RWPE1 (cell line): Measurements from ENCODE around the gene PLIN4.

ENCODE experiments used
- CTCF ChIA-PET: fragments of 350-600 bp; sonication (Branson Sonifier 250); formaldehyde crosslinking; extraction: SDS; loops from one replicate; lab custom pipeline; 2021; lab: Yijun Ruan, JAX
- POLR2A ChIA-PET: fragments of 400-600 bp; formaldehyde crosslinking; extraction: SDS; loops from one replicate; lab custom pipeline; 2020; ENCODE audit warnings: antibody characterized with exemption; ENCODE audit not compliant: low non-redundant PET; lab: Yijun Ruan, JAX
- DNase-seq: peaks from one replicate; pipeline ENCODE4 v3.0.0; 2012; ENCODE audit warnings: low spot score
- H3K27ac ChIP-seq: fragments of 450-650 bp; 2 replicates; pipeline ENCODE4 v1.5.1; 2017
- TF ChIP-seq, protein P1 (sequence below): fragments of 450-650 bp; conservative IDR thresholded peaks from 2 replicates; pipeline ENCODE4 v1.5.1; 2017; ENCODE audit warnings: low read depth, mild to moderate bottlenecking

The PLIN4 gene

DNA sequence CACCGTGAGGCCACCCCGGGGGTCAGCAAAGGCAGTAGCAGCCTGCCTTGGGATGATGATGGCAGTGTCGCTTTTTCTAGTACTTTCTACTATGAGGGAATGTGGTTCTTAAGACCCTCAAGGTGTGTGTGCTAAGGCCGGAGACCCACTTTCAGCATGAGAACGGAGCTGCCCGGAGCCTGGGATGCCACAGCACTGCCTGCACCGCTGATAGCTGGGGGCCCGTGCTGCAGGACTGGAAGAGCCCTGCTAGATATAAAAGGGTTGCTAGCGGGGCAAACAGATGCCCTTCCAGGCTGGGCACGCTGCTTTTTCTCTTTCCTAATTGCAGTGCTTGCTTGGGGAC lies 14.5 kb downstream of the PLIN4 start:
- DNase-seq, result no peak
- CTCF ChIA-PET, result interaction anchor here (1.0 to 1.1 kb wide), 2 partner anchors 8 to 26 kb away, joined by 3 to 4 read pairs; no protein-coding TSS in a partner anchor
- peak overlapping the region; percentile 40 for H3K27ac ChIP-seq
- TF ChIP-seq, protein P1, sequence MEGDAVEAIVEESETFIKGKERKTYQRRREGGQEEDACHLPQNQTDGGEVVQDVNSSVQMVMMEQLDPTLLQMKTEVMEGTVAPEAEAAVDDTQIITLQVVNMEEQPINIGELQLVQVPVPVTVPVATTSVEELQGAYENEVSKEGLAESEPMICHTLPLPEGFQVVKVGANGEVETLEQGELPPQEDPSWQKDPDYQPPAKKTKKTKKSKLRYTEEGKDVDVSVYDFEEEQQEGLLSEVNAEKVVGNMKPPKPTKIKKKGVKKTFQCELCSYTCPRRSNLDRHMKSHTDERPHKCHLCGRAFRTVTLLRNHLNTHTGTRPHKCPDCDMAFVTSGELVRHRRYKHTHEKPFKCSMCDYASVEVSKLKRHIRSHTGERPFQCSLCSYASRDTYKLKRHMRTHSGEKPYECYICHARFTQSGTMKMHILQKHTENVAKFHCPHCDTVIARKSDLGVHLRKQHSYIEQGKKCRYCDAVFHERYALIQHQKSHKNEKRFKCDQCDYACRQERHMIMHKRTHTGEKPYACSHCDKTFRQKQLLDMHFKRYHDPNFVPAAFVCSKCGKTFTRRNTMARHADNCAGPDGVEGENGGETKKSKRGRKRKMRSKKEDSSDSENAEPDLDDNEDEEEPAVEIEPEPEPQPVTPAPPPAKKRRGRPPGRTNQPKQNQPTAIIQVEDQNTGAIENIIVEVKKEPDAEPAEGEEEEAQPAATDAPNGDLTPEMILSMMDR, result no peak
- POLR2A ChIA-PET, result no interaction called here

DNA sequence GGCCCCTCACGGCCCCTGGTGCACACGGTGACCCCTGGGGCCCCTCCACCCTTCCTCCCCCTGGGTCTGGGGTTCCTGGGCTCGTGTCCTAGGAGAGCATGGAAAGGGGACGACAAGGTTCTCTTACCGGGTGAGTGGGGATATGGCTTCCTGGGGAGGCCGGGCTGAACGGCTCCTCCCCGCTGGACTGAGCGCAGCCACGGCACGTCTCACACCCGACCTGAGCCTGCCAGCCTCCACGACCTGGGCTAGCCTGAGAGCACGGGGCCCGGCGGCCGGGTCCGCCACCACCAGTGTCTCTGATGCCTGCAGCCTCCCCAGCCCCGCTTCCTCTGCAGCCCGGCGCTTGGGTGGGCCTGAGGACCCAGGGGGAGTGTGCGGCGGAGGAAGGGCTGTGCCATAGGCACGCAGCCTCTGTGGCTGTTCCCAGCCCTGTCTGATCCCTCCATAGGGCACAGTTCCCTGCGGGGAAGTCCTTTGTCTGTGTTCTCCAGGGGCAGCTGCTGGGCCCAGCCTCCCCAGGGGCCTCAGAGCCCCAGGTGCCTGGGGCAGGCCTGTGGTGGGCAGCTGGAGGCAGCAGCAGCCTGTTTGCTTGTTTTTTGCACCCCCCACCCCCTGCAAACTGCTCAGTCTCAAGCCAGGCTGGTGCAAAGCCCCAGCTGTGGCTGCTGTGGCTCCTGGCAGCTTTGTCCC lies 15.0 kb downstream of the PLIN4 start:
- no peak for DNase-seq
- TF ChIP-seq, protein P1, result no peak
- ChIA-PET CTCF (interaction anchor here (0.6 to 1.1 kb wide), 3 partner anchors 8 to 60 kb away, joined by 3 to 4 read pairs (median 3); no protein-coding TSS in a partner anchor), POLR2A (no interaction called here)
- H3K27ac ChIP-seq, result peak overlapping the region; percentile 40

DNA sequence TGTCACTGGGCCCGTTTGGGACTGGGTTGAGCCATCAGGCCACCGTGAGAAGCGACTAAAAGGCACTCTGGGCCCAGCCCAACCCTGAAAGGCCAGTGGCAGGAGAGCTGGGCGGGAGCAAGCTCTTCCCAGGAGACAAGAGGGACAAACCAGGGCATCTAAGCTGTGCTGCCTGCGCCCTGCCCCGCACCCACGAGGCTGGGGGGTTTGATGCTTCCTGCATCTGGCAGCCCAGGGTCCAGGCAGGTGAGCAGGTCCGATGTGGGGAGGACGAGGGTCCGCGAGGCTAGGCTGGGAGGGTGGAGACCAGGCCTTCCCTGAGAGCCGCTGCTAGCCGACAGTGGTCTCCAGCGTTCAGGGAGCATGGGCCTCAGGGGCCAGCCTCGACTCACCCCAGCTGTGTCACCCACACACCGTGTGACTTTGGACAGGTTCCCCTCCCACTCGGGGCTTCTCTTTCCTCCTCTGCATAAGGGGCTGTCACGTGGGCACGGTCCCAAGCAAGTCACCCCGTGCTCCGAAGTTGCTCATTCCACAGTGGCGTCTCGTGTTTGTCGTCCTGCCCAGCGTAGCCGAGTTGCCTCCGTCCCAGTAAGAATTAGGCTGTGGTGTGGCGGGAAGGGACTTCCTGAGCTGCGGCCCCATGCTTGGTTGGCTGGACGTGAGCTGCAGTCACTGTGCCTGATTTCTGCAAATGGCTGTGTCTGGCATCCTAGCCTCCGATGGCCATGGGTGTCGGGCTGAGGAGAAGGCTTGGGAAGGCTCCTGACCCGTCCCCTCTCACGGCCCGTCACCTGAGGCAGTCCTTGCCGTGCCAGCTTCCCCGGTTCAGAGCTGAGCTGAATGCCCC lies 15.8 kb downstream of the PLIN4 start:
- TF ChIP-seq, protein P1, result no peak
- ChIA-PET POLR2A (interaction anchor here (1.0 kb wide), 1 partner anchor 31 kb away, joined by 3 read pairs; no protein-coding TSS in a partner anchor), CTCF (interaction anchor here (0.6 kb wide), 1 partner anchor 59 kb away, joined by 3 read pairs; no protein-coding TSS in a partner anchor)
- no peak for DNase-seq
- peak overlapping the region; percentile 40 for H3K27ac ChIP-seq

DNA sequence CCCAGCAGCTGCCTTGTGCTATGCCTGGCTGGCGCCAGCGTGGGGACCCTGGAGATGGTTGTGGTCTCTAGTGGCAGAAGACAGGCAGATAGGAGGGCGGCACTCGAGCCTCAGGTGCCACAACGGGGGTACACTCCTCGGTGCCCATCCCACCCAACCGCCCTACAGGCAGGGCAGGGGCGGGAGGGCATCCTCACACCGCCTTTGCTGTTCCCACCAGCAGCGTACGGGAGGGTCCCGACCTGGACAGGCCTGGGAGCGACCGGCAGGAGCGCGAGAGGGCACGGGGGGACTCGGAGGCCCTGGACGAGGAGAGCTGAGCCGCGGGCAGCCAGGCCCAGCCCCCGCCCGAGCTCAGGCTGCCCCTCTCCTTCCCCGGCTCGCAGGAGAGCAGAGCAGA lies 16.6 kb downstream of the PLIN4 start:
- TF ChIP-seq, protein P1, result no peak
- ChIA-PET POLR2A (interaction anchor here (1.0 kb wide), 1 partner anchor 30 kb away, joined by 3 read pairs; no protein-coding TSS in a partner anchor), CTCF (no interaction called here)
- H3K27ac ChIP-seq, result peak overlapping the region; percentile 40; the same call in 1 of the 2 replicates
- DNase-seq, result no peak

DNA sequence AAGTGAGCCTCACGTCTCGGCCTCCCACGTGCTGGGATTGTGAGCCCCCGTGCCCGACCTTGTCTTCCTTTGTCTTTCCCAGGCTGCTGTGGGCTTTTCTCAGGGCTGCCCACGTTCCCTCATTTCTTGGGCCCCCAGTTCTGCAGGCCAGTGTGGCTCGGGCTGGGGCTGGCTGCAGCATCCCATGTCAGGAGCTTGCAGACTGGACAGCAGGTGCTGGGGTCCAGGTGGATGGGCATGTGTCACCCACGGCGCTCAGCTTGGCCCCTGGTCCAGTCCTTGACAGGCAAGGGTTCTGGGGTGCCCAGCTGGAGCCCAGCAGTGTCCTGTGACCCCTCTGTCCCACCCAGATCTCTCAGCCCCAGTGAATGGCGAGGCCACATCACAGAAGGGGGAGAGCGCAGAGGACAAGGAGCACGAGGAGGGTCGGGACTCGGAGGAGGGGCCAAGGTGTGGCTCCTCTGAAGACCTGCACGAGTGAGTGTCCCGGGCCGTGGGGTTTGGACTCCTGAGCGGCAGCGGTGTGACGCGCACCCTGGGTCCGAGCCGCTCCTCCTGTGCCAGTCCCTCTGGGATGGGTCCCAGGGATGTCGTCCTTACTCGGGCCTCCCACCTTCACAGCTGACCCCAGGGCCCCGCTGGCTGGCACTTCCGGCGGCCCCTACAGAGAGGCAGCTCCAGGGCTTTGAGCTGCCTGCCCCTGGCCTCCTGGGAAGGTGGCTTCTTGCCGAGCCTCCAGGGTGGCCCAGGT lies 17.3 kb downstream of the PLIN4 start:
- ChIA-PET POLR2A (no interaction called here), CTCF (no interaction called here)
- peak overlapping the region; percentile 40; the same call in 1 of the 2 replicates for H3K27ac ChIP-seq
- DNase-seq, result no peak
- TF ChIP-seq, protein P1, result no peak

DNA sequence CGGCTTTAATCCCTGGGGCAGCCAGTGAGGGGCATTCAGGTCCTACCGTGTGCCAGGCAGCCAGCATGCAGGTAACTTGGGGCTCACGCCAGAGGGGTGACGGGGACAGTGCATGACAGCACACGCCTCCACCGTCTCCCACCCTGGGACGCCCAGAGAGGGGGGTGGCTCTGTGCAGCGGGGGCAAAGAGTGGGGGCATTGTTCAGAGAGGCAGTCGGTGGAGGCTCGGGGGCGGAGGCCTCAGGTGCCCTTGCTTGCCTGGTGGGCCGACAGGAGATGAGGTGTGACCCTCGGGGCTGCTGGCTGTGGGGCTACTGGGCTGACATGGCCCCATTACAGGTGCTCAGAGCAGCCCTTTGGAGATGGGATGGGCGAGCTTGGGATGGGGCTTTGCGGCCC lies 18.4 kb downstream of the PLIN4 start:
- no peak for DNase-seq
- POLR2A ChIA-PET, result no interaction called here
- H3K27ac ChIP-seq, result no peak overlapping the region
- TF ChIP-seq, protein P1, result no peak
- CTCF ChIA-PET, result interaction anchor here (1.9 kb wide), 1 partner anchor 24 kb away, joined by 4 read pairs; no protein-coding TSS in a partner anchor
